Measurements from ENCODE around the gene ZFP36L2.
"Not testable (repeated sequence)": the region's sequence is repeated elsewhere in the genome, so short reads cannot be mapped to it uniquely, and the experiment has no call there.

The ZFP36L2 gene

GRCh38 chr2:43206602-43207001 is 19.8 kb downstream of the ZFP36L2 start:
- DNase-seq, result no peak

DNA sequence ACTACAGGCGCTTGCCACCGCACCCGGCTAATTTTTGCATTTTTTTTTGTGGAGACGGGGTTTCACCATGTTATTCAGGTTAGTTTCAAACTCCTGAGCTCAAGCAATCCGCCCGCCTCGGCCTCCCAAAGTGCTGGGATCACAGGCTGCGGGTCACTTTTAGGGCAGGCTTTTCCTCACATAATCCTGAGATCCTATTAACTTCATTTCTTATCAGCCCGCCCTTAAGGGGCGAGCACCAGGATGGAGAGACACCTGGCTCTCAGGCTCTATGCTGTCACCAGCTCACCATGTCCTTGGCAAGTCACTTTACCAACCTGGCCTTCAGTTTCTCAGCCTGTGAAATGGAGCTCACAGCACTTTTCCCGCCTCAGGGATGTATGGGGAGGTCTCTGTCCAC is 23.0 kb downstream of the ZFP36L2 start:
- no peak for DNase-seq

GRCh38 chr2:43202289-43202688 is 24.1 kb downstream of the ZFP36L2 start:
- DNase-seq, result no peak

DNA sequence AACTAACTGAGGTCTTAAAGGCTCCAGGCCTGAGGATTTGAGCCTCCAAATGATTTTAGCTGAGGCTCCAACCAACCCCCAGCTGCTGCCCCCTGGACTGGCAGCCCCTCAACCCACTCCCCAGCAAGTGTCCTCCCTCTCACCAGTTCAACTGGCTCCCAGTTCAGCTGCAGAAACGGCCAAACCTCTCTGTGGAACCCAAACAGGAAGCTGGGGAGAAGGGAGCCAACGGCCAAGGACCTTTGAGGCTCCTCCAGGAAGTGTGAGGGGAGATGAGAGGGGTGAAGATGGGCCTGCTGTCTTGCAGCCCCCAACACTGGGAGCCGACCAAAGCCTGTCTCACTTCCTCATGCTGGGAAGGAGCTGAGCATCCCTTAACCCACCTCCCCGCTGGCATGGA is 24.9 kb downstream of the ZFP36L2 start:
- no peak for DNase-seq

- no peak for DNase-seq
Observed at GRCh38 chr2:43201016-43201415, 25.4 kb downstream of the ZFP36L2 start.

DNA sequence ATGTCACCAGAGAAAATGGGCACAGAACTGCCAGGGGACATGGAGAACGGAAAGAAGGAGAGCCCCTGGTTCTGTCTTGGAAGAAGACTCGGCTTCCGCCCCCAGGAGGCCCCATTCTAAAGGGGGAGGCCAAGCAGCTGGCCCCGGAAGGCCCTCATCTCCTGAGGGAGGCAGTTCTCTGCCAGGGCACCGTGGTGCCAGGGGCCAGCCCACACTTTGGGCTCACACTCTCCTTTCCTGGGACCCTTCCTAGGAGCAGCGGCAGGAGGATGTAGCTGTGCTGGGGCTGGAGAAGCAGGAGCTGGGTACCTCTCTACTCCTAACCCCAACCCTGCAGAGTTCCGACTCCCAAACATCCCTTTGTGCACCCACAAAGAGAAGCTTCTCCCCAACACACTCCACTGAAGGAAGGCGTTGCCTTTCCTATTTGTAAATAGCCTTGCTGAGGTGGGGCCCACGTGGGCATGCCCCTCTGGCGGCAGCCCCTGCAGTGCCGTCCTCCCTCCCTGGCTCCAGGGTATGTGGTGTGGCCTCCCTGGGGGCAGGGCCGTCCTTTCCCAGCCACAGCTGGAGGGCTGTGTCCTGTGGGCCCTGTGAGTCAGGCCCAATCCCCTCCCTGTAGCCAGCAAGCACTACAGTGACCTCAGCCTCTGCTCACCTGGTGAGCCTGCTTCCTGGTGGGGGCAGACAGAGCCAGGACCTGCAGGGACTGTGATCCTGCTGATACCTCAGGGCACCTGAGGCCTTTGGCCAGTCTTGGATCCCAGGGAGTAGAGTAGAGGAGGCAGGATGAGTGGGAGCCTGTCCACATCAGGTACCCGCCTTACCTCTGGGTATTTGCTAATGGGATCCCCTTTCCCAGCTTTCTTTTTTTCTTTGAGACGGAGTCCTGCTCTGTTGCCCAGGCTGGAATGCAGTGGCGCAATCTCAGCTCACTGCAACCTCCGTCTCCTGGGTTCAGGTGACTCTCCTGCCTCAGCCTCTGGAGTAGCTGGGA is 26.6 kb downstream of the ZFP36L2 start:
- DNase-seq, result no peak

GRCh38 chr2:43198263-43198662 is 28.1 kb downstream of the ZFP36L2 start:
- no peak for DNase-seq

DNA sequence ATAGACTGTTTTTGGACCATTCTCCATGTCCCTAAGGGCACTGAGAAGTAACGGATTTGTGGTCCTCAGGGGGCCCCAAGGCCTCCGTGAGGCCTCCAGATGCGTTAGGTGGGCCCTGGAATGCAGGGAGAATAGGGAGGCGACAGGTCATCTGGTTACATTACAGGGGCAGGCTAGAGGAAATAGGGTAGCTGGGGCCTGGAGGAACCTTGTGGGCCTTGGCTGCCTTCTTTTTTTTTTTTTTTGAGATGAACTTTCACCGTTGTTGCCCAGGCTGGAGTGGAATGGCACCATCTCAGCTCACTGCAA is 28.9 kb downstream of the ZFP36L2 start:
- DNase-seq, result no peak

- no peak for DNase-seq
Observed at GRCh38 chr2:43196768-43197587, 29.4 kb downstream of the ZFP36L2 start.

- DNase-seq, result no peak
Observed at GRCh38 chr2:43194121-43194869, 32.1 kb downstream of the ZFP36L2 start.

DNA sequence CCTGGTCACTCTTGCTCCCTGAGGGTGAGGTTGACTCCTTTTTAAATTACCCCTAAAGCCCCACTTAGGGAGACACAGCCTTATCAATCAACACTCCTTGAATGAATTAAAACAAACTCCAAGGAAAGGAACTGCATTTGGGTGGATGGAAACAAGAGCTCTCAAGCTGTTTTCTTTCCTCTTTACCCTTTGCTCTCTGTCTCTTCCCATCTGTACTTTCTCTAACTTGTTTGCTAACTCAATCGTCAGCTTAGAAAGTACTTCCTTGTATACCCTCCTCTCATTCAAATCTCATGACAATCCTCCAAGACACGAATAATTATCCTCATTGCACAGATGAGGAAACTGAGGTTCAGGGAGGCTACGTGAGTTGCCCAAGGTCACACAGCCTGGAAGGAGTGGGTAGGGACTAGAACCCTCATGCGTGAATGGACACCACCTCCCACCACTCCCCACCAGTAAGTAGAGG is 32.7 kb downstream of the ZFP36L2 start:
- DNase-seq, result no peak

GRCh38 chr2:43192744-43193651 is 33.4 kb downstream of the ZFP36L2 start:
- no peak for DNase-seq

DNA sequence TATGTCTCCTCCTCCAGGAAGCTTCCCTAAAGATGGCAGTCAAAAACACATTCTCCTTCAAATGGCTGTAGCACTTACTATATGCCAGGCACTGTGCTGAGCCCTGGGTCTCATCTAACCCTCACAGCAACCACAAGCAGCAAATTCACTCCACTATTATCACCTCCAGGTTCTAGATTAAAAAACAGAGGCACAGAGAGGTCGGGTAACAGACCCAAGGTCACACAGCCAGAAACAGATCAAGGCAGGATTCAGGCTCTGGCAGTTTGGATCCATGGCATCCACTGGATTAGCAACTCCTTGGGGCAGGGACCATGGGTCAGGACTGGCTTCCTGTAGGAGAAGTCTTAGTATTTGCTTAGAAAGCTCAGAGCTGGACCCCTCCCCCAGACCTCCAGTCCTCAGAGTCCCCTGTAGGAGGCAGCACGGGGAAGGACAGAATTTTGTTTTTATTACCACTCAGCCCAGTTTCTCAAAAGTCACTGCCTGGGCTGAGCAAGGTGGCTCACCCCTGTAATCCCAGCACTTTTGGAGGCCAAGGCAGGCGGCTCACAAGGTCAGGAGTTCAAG is 34.4 kb downstream of the ZFP36L2 start:
- DNase-seq, result no peak

DNA sequence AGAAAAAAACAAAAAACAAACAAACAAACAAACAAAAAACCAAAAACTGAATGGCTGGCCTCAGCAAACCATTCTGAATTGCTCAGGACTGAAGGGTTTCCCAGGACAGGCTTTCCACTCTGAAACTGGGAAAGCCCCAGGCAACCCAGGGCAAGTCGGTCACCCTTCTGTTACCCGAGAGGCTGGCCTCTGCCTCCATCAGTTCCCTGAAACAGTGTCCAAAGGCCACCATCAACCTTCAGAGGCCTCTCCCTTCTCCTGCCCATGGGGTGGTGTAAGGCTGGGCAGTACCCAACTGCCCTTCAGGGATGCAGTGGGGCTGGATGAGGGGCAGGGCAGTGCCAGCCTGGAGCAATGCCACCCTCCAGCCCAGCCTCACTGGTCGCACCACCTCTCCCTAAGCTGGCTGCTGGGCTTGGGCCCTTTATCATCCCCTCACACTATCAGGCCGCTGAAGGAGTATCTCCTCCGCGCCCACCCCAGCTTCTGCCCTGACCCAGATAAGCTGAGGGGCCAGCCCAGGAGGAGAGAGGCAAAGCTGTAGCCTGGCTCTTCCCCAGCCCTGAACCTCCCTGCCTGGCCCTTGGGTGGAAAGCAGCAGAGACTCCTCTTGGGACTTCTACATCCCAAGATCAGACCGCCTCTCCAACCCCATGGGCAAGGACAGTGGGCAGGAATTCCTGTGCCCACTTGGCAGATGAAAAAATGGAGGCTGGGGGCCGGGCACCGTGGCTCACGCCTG is 35.9 kb downstream of the ZFP36L2 start:
- no peak for DNase-seq

DNA sequence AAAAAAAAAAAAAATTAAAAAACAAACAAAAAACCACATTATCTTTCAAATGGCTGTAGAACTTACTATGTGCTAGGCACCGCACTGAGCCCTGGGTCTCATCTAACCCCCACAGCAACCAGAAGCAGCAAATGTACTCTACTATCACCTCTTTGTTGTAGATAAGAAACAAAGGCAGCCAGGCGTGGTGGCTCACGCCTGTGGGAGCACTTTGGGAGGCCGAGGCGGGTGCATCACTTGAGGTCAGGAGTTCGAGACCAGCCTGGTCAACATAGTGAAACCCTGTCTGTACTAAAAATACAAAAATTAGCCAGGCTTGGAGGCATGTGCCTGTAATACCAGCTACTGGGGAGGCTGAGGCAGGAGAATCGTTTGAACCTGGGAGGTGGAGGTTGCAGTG is 36.5 kb downstream of the ZFP36L2 start:
- DNase-seq, result not testable (repeated sequence)

DNA sequence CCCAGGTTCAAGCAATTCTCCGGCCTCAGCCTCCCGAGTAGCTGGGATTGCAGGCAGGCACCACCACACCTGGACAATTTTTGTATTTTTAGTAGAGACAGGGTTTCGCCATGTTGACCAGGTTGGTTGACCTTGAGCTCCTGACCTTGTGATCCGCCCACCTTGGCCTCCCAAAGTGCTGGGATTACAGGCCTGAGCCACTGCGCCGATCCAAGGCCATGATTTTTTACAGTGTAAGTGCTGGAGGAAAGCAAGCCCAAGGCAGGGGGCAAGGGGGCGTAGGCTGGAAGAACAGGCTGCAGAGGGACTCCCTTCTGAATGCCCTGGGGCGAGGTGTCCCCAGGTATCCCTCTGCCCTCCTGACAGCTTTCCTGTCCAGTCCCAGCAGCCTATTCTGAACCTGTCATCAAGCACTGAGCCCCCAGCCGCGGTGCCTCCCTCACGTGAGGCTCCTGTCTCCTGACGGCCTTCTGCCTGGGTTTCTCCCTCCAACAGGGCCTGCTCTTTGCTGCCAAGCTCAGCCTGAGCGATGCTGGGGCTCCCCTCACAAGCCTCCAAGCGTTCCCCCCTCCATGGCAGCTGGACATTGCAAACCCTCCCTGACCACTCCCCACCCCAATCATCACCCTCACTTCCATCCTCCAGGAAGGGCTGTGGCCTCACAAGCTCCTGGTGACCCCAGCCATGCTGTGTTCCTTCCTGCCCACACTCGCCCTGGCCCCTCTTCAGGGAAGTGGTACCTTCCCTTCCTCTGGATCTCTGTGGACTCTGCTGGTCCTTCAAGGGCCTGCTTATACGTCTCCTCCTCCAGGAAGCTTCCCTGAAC is 37.6 kb downstream of the ZFP36L2 start:
- DNase-seq, result no peak

DNA sequence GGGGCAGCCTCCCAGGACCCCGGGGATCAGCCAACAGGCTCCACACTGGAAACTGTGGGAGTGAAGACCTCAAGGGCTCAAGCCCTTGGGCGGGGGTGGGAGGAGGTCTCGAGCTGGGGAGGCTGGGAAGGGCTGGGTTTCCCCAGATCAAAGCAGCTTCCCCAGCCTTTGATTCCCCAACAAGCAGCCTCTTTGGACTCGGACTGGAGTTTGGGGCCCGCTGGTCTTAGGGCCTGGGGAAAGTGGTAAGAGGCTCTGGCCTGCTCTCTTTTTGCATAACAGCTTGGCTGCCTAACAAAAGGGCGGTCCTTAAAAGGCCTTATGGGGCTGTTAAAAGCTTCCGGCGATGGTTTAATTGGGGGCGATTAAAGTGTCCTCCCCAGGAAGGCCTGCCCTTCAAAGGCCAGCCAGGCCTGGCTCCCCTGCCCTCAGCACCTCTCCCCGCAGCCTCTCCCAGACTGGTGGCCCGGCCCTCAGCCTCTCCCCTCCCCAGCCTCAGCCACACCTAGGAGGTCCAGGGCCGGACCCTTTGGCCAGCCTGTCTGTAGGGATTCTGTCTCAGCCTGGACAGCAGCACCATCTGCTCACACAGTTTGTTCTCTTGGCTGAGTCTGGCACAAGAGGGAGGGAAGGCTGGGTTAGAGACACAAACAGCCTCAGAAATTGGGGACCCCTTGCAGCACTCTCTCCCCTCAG is 39.6 kb downstream of the ZFP36L2 start:
- DNase-seq, result no peak

DNA sequence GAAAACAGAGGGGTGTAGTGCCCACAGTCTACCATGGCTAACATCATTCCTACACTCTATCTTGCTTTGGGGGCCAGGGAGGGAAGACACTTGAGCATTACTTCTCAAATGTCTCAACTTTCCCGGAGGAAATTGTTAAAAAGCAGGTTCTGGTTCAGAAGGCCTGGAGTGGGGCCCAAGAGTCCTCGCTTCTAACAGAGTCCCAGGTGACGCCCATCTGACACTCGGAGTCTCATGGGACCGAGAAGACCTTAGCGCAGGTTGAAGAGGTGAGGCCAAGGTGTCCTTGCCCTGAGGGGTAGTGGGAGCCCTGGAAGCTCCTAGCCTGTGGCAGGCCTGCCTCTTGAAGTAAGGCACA is 40.1 kb downstream of the ZFP36L2 start:
- no peak for DNase-seq

DNA sequence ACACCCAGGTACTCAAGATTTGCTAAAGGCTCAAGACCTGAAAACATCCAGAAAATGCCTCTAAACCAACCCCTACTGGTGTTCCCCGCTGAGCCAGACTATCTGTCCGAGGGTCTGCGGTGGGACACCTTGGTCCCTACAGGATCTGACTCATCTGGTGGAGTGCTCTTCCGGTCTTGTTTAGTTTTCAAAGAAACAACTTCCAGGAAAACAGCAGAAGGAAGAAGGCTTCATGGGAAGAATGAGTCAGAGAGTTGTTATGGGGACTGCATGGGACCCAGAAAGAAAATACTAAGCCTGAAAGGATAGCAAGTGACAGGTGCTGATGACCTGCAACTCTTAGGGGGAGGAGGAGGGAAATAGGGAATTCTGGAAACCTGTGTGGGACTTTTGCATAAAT is 41.3 kb downstream of the ZFP36L2 start:
- no peak for DNase-seq
